HG02870 (cell line): ENCODE data around the gene SMG6.
"Not testable (repeated sequence)": the region's sequence is repeated elsewhere in the genome, so short reads cannot be mapped to it uniquely, and the experiment has no call there.

Experiments used
- ATAC-seq: cut with Tn5 transposase; IDR thresholded peaks from one replicate; pipeline ENCODE4 v1.9.1; 2021; ENCODE audit warnings: mild to moderate bottlenecking, moderate library complexity; ENCODE audit not compliant: unreplicated experiment

Gene SMG6

DNA sequence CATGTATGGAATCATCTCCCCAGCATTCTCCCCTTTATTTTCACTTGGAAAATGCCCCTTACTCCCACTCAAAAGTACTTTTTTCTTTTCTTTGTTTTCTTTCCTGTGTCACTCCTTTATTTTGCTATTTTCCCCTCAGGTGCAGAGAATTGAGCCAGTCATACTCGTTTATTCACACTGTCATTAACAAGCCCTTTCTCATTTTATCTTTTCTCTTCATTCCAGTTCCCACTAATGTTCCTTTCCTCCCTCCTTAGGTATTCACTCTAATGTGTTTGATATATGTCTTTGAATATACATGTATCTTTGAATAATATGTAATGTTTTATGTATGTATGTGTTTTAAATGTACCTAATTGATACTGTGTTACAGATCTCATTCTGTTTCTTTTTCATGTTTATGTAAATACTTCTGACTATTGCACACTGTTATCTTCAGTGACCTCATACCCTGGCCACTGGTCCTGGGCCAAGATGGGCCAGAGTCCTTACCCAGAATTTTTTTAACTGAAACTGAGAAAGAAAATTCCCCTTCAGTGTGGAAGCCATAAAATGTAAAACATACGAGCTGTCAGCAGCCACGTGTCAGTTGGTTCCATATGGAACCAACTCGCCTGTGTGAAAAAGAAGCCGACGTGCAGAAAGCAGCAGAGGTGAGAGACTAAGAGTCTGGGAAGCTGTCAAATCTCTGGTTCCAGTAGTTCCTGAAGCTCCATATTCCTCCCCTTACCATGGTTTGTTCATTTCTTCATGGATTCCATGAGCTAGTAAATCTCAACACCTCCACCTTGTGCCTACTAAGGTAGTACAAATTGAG is 6.0 kb upstream of the SMG6 start:
- no peak for ATAC-seq

DNA sequence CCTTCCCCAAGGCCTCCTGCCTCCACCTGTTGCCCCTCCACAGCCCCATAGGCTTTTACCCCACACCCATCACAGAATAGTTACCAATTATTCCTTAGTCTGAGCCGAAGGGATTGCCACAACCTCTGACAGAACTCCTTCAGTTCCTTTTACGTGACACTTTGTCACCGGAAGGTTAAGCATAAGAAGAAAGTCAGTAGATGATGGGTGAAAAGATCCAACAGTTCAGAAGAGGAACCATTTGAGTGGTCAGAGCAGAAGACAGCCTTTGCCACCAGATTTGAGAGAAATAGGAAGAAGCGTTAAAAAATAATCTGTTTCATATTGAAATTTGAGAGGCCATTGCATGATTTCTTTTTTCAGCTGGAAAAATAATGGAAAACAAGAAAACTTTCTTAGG is 1.3 kb upstream of the SMG6 start:
- no peak for ATAC-seq

- no peak for ATAC-seq
These were observed 794 bp downstream of the SMG6 start for GRCh38 chr17:2302778-2303203.

- ATAC-seq: no peak
These were observed 3.8 kb downstream of the SMG6 start for GRCh38 chr17:2299756-2300155.

GRCh38 chr17:2299136-2299535 is 4.4 kb downstream of the SMG6 start:
- no peak for ATAC-seq

- no peak for ATAC-seq
These were observed 6.6 kb downstream of the SMG6 start for GRCh38 chr17:2297023-2297422.

- no peak for ATAC-seq
These were observed 8.0 kb downstream of the SMG6 start for GRCh38 chr17:2295575-2295974.

DNA sequence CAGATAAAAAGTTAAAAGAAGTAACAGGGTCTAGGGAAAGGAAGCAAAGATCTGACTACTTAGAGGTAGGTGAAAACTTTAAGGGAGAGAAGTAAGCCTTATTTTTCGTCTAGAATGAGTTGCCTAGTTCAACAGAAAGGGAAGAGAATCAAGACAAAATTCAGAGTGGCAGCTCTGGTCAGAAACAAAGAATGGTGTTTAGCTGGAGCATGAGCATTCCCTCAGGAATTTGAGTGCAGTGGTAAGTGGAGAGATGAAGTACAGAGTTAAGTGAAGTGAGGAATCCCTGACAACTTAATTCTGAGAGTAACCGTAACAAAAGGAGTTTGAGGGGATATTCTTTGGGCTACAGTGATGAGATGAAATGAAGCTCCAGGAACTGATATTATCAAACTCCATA is 11.5 kb downstream of the SMG6 start:
- no peak for ATAC-seq

GRCh38 chr17:2289878-2290478 is 13.6 kb downstream of the SMG6 start:
- ATAC-seq: no peak

- ATAC-seq: no peak
These were observed 20.3 kb downstream of the SMG6 start for GRCh38 chr17:2283302-2283701.

DNA sequence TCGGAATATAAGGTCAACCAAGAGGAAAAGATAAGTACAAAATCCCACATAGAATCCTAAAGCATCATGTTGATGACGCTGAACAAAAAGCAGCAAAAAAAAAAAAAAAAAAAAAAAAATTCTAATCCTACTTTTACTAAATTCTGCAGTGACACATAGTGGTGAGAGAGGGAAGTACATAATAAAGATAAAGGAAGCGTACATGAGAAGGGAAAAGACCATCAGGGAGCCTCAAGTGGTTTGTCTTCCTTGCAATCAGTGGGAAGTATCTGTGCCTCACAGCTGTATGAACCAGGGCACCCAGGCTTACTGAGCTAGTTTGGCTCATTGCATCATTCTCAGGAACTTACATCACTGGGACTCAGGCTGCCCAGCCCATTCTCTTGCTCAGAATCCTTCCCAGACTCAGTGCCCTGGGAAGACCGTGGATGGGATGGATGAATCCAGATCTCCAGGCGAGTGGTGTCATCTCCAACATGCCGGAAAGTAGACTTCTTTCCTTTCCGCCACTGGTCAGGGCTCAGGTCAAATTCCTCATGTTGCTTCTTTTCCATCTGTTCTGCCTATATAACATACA is 21.2 kb downstream of the SMG6 start:
- no peak for ATAC-seq

DNA sequence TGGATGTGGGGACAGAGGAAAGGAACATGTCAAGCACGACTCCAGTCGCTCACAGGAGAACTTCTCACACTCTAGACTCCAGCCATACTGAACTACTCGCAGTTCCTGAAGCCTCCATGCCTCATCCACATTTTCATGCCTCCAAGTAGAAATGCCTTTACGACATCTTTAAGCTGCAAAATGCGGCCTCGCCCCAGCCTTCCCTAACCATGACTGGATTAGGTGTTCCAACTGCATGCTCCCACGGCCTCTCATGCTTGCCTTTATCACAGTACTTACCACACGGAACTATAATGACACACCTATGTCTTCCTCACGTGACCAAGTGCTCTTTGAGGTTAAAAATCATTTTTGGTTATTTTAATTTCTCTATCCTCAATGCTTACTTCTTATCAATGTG is 23.9 kb downstream of the SMG6 start:
- ATAC-seq: no peak

DNA sequence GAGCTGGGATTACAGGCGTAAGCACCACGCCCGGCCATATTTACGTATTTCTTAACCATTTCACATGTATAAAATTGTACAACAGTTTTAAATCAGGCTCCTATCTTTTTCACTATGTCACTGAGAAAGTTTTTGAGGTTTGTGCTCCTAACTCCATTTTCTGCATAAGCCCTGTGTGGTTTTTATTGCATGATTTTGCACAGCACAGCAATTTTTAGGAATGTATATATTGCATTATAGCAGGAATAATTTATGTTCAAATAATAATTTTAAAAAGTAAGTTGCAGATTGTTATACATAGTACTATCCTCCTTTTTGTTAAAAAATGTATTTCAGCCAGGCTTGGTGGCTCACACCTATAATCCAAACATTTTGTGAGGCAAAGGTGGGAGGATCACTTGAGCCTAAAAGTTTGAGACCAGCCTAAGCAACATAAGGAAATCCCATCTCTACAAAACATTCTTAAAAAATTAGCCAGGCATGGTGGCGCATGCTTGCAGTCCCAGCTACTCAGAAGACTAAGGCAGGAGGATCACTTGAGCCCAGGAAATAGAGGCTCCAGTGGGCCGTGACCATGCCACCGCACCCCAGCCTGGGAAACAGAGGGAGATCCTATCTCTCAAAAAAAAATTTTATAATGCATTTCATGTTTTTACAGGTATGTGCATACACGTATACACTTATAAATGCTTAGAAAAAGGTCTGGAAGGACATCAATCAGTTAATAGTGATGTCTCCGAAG is 26.0 kb downstream of the SMG6 start:
- ATAC-seq: no peak

- no peak for ATAC-seq
These were observed 27.9 kb downstream of the SMG6 start for GRCh38 chr17:2275722-2276121.

GRCh38 chr17:2274414-2274813 is 29.2 kb downstream of the SMG6 start:
- ATAC-seq: no peak

DNA sequence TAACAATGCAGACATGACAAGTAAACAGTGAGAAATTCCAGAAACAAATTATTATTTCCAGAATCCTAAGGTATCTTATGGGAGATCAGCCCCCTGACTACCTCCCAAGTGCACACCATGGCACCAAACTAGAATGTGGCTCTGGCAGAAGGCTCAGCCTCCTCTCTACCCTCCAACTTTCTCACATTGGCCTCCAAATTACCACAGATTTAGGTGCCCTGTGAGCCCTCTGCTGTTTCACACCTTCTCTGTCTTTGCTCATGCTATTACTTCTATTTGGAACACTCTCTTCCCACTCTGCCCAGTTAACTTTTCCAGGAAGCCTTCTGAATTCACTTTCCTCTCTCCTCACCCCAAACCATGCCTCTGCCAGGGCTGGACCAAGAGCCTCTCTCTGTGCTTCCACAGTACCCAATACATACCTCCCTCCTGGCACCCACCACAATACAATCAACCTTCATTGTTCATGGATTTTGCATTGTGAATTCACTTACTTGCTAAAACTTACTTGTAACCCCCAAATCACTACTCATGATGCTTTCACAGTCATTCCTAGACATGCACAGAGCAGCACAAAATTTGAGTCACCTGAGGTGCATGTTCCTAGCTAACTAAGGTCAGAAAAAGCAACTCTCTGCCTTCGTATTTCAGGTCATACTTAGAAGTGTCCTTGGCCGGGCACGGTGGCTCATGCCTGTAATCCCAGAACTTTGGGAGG is 31.4 kb downstream of the SMG6 start:
- no peak for ATAC-seq

DNA sequence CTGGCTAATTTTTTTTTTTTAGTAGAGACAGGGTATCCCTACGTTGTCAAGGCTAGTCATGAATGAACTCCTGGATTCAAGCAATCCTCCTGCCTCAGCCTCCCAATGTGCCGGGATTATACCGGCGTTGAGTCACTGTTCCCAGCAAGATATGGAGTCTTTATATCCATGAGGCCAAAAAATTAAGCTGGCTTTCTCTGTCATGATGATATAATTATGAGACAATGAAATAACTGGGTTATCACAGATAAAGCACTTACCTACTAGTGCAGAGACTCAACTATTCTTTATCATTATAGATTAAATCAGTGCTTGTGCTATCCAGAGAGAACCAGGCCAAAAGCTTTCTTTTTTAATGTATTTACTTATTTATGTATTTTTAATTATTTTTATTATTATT is 36.2 kb downstream of the SMG6 start:
- no peak for ATAC-seq

GRCh38 chr17:2266865-2267228 is 36.7 kb downstream of the SMG6 start:
- ATAC-seq: peak; percentile 8

DNA sequence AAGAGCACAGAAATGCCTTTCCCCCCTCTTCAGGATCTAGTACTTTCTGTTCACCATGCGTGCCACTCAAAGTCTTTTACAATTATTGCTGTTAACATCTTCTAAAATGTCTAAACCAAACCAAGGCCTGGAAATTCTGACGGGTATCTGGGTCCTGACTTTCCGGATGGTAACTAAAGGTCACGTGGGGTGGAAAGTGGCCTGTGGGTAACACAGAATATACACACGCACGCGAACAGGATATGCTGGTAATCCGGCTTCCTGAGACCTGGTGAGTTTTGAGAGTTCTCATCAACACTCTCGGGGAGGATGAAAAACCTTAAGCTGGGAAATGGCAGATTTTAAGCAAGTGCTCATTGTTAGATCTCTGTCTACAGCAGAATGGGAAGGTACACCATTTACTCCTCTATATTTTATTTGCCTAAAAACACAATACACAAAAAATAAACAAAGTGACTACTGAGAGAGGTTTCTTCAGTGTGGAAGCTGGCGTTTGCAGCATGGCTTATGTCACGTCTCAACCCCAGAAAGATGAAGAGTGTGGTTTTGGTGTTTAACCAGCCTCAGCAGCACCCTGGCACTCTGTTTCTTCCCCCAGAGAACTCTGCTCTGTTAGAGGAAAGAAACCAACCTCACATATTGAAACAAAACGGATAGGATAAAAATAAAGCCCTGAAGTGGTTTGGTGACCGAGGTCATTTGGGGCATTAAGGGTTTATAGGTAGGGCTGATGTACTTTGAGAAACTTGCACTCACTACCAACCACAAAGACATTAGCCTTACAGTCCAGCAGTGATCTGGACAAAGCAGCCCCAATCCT is 37.3 kb downstream of the SMG6 start:
- ATAC-seq: peak; percentile 63

DNA sequence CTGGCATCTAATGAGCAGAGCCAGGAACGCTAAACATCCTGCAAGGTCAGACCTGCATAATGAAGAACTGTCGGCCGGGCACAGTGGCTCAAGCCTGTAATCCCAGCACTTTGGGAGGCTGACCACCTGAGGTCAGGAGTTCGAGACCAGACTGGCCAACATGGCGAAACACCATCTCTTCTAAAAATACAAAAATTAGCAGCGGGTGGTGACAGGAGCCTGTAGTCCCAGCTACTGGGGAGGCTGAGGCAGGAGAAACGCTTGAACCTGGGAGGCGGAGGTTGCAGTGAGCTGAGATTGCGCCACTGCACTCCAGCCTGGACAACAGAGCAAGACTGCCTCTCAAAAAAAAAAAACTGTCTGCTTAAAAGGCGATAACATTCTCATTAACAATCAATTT is 38.4 kb downstream of the SMG6 start:
- not testable (repeated sequence) for ATAC-seq
